H1 (cell line): ENCODE measurements around the gene MRPL50.

Source experiments
- ATF2 ChIP-seq: IDR thresholded peaks from 2 replicates; pipeline ENCODE4 v1.6.1; 2012; ENCODE audit warnings: low read length, inconsistent platforms
- EZH2 ChIP-seq: fragments of 200-600 bp; sonication (generic); IDR thresholded peaks from 2 replicates; pipeline ENCODE4 v1.7.1; 2012; ENCODE audit warnings: low read depth, mild to moderate bottlenecking, moderate library complexity, low read length, inconsistent platforms; ENCODE audit not compliant: severe bottlenecking
- GABPA ChIP-seq: IDR thresholded peaks from 2 replicates; pipeline ENCODE4 v1.6.1; 2011; ENCODE audit warnings: mild to moderate bottlenecking, low read length, moderate library complexity, borderline replicate concordance; ENCODE audit not compliant: insufficient read depth
- HDAC2 ChIP-seq, 2 experiments: fragments of 300-600 bp in 1 of 2; sonication (generic) in 1 of 2; IDR thresholded peaks; 2 replicates each; pipeline ENCODE4 v1.6.1; 2011 to 2012; ENCODE audit warnings: low read depth in 2 of 2, low read length in 2 of 2, mild to moderate bottlenecking in 2 of 2, moderate library complexity in 2 of 2, borderline replicate concordance in 1 of 2, inconsistent platforms in 1 of 2
- NRF1 ChIP-seq: IDR thresholded peaks from 2 replicates; pipeline ENCODE4 v1.6.1; 2011; ENCODE audit warnings: mild to moderate bottlenecking, low read depth, low read length, improper control_type of control experiment
- PHF8 ChIP-seq: fragments of 200-600 bp; sonication (generic); conservative IDR thresholded peaks from 2 replicates; pipeline ENCODE4 v1.7.1; 2012; ENCODE audit warnings: low read depth, mild to moderate bottlenecking, inconsistent platforms, low read length, moderate library complexity
- RAD21 ChIP-seq, 2 experiments: IDR thresholded peaks in 1 of 2; conservative IDR thresholded peaks in 1 of 2; 2 replicates each; pipeline ENCODE4 v1.6.1; 2011; ENCODE audit warnings: low read depth in 2 of 2, low read length in 2 of 2, improper control_type of control experiment in 1 of 2, inconsistent platforms in 1 of 2, mild to moderate bottlenecking in 1 of 2, moderate library complexity in 1 of 2
- TCF12 ChIP-seq: IDR thresholded peaks from 2 replicates; pipeline ENCODE4 v1.6.1; 2011; ENCODE audit warnings: low read depth, mild to moderate bottlenecking, low read length

GRCh38 chr9:101394687-101395086 lies 3.7 kb downstream of the MRPL50 start:
- no peak for TF ChIP-seq TCF12
- no peak for TF ChIP-seq GABPA
- no peak for TF ChIP-seq RAD21 (IDR thresholded peaks at IDR 0.05 in 1 of 2, conservative IDR thresholded peaks at IDR 0.05 in 1 of 2; ENCODE audit: low read depth in 2 of 2, low read length in 2 of 2)
- no peak for TF ChIP-seq ATF2
- no peak for TF ChIP-seq NRF1
- TF ChIP-seq EZH2, result no peak
- TF ChIP-seq HDAC2 (IDR thresholded peaks at IDR 0.05; ENCODE audit: borderline replicate concordance in 1 of 2, low read depth in 2 of 2, low read length in 2 of 2), result no peak
- no peak for TF ChIP-seq PHF8
